GM12878 (cell line): Measurements from ENCODE around the gene ALX1. TPM values are rescaled to one million over a fixed set of nuclear protein-coding genes. Genes with fewer than 3 reads are reported as not detected.

Experiments used
- ATAC-seq: fragments of 200-7000 bp; cut with Tn5 transposase; 3 replicates; pipeline ENCODE4 v1.9.1; 2020; ENCODE audit warnings: mild to moderate bottlenecking, moderate library complexity
- BruUV-seq: library from RNA; stranded (reverse); fragments of 400-500 nt; replicated peaks from 2 replicates; lab custom pipeline; 2021; lab: Mats Ljungman, UMichigan
- CTCF ChIA-PET: fragments of 300-600 bp; sonication (Branson Sonifier 250); formaldehyde crosslinking; extraction: SDS; loops from one replicate; lab custom pipeline; 2021; ENCODE audit warnings: inconsistent platforms; lab: Yijun Ruan, JAX
- POLR2A ChIA-PET: fragments of 350-600 bp; formaldehyde crosslinking; extraction: SDS; loops from one replicate; lab custom pipeline; 2021; ENCODE audit warnings: inconsistent platforms; lab: Charles Lee
- RAD21 ChIA-PET: fragments of 300-600 bp; sonication (Branson Sonifier 250); formaldehyde crosslinking; loops from one replicate; lab custom pipeline; 2023; ENCODE audit warnings: antibody characterized with exemption; ENCODE audit not compliant: unreplicated experiment; lab: Charles Lee
- SMC1A ChIA-PET: fragments of 300-600 bp; sonication (Branson Sonifier 250); formaldehyde crosslinking; loops from one replicate; lab custom pipeline; 2023; ENCODE audit not compliant: unreplicated experiment, uncharacterized antibody; lab: Charles Lee
- DNase-seq: peaks from one replicate; pipeline ENCODE4 v3.0.0-alpha.2; 2011; ENCODE audit warnings: low read depth, low spot score
- FAIRE-seq: peaks from 3 replicates; lab custom pipeline; 2011; peaks lifted over from hg19 to GRCh38; lab: Jason Lieb, UNC
- H2AFZ ChIP-seq: 2 replicates; pipeline ENCODE4 v1.6.0; 2011; ENCODE audit warnings: low read depth, low read length, control low read depth; ENCODE audit not compliant: control insufficient read depth
- H3K27ac ChIP-seq: 2 replicates; pipeline ENCODE4 v1.5.1; 2011; ENCODE audit warnings: control low read depth; ENCODE audit not compliant: control insufficient read depth, insufficient read depth
- H3K27me3 ChIP-seq, 2 experiments: replicated peaks in 1 of 2; 2 replicates each; pipeline versions ENCODE4 v1.6.0 to v1.6.1; 2011; ENCODE audit warnings: low read length in 1 of 2; ENCODE audit not compliant: control insufficient read depth in 2 of 2, insufficient read depth in 2 of 2
- H3K36me3 ChIP-seq, 2 experiments: 2 replicates each; pipeline ENCODE4 v1.5.1; 2011; ENCODE audit warnings: low read length in 1 of 2; ENCODE audit not compliant: control insufficient read depth in 2 of 2, insufficient read depth in 2 of 2
- H3K4me1 ChIP-seq: 2 replicates; pipeline ENCODE4 v1.6.1; 2011; ENCODE audit warnings: mild to moderate bottlenecking, low read length, moderate library complexity, mixed read lengths; ENCODE audit not compliant: control insufficient read depth, insufficient read depth
- H3K4me2 ChIP-seq: 2 replicates; pipeline ENCODE4 v1.6.0; 2011; ENCODE audit warnings: control low read depth; ENCODE audit not compliant: control insufficient read depth, insufficient read depth
- H3K4me3 ChIP-seq: fragments of 200-600 bp; sonication (generic); 2 replicates; pipeline ENCODE4 v1.5.1; 2016
- H3K79me2 ChIP-seq: 2 replicates; pipeline ENCODE4 v1.6.0; 2011; ENCODE audit warnings: low read length; ENCODE audit not compliant: control insufficient read depth, insufficient read depth
- H3K9ac ChIP-seq: 2 replicates; pipeline ENCODE4 v1.8.0; 2011; ENCODE audit warnings: low read length, control low read depth, mixed read lengths; ENCODE audit not compliant: control insufficient read depth, insufficient read depth
- H3K9me3 ChIP-seq: replicated peaks from 3 replicates; pipeline ENCODE4 v1.5.1; 2011; ENCODE audit warnings: mild to moderate bottlenecking, low read length; ENCODE audit not compliant: control insufficient read depth, insufficient read depth
- H4K20me1 ChIP-seq: 2 replicates; pipeline ENCODE4 v1.6.0; 2011; ENCODE audit not compliant: control insufficient read depth, insufficient read depth
- BMI1 ChIP-seq: fragments of 450-650 bp; IDR thresholded peaks from 2 replicates; pipeline ENCODE4 v1.6.1; 2016; ENCODE audit warnings: mild to moderate bottlenecking, moderate library complexity, borderline replicate concordance
- CHD1 ChIP-seq: IDR thresholded peaks from 2 replicates; pipeline ENCODE4 v1.6.1; 2012; ENCODE audit warnings: low read depth, low read length, improper control_type of control experiment
- CHD2 ChIP-seq: IDR thresholded peaks from 2 replicates; pipeline ENCODE4 v1.6.1; 2011; ENCODE audit warnings: low read depth, low read length, improper control_type of control experiment, borderline replicate concordance
- DPF2 ChIP-seq: fragments of 450-650 bp; IDR thresholded peaks from 2 replicates; pipeline ENCODE4 v1.6.1; 2017; ENCODE audit warnings: mild to moderate bottlenecking
- HDAC6 ChIP-seq: fragments of 200-600 bp; sonication (generic); IDR thresholded peaks from one replicate; pipeline ENCODE4 v1.8.0; 2017; ENCODE audit warnings: antibody characterized with exemption; ENCODE audit not compliant: unreplicated experiment
- MYC ChIP-seq: IDR thresholded peaks from 2 replicates; pipeline ENCODE4 v1.6.1; 2011; ENCODE audit warnings: mild to moderate bottlenecking, low read length, moderate library complexity, inconsistent platforms; ENCODE audit not compliant: insufficient read depth, insufficient replicate concordance, insufficient read length, severe bottlenecking
- NFYB ChIP-seq: IDR thresholded peaks from 2 replicates; pipeline ENCODE4 v1.6.1; 2011; ENCODE audit warnings: low read depth, mild to moderate bottlenecking, low read length, improper control_type of control experiment, moderate library complexity; ENCODE audit not compliant: insufficient read depth
- PAX5 ChIP-seq: IDR thresholded peaks from 2 replicates; pipeline ENCODE4 v1.6.1; 2011; ENCODE audit warnings: low read depth, low read length, borderline replicate concordance
- PAX8 ChIP-seq: fragments of 450-650 bp; IDR thresholded peaks from 2 replicates; pipeline ENCODE4 v1.6.1; 2017; ENCODE audit warnings: mild to moderate bottlenecking, moderate library complexity
- POLR2A ChIP-seq: IDR thresholded peaks from 2 replicates; pipeline ENCODE4 v1.6.1; 2011; ENCODE audit warnings: low read depth, mild to moderate bottlenecking, low read length
- RFX5 ChIP-seq: IDR thresholded peaks from 2 replicates; pipeline ENCODE4 v1.6.1; 2011; ENCODE audit warnings: low read depth, low read length, improper control_type of control experiment
- SIN3A ChIP-seq: IDR thresholded peaks from 2 replicates; pipeline ENCODE4 v1.6.1; 2012; ENCODE audit warnings: low read depth, low read length, improper control_type of control experiment
- SIX5 ChIP-seq: IDR thresholded peaks from 2 replicates; pipeline ENCODE4 v1.6.1; 2011; ENCODE audit warnings: mild to moderate bottlenecking, low read depth, low read length, moderate library complexity; ENCODE audit not compliant: severe bottlenecking
- SP1 ChIP-seq: IDR thresholded peaks from one replicate; pipeline ENCODE4 v1.6.1; 2011; ENCODE audit warnings: low read depth, low read length
- SREBF1 ChIP-seq: IDR thresholded peaks from 2 replicates; pipeline ENCODE4 v1.6.1; 2012; ENCODE audit warnings: mild to moderate bottlenecking, low read length
- ZBTB11 ChIP-seq: fragments of 450-650 bp; formaldehyde crosslinking; IDR thresholded peaks from 2 replicates; pipeline ENCODE4 v1.5.0; 2022; ENCODE audit warnings: mild to moderate bottlenecking, missing genetic modification characterization
- ZBTB33 ChIP-seq: fragments of 450-650 bp; IDR thresholded peaks from 2 replicates; pipeline ENCODE4 v1.6.1; 2017; ENCODE audit warnings: mild to moderate bottlenecking
- ZNF217 ChIP-seq: fragments of 450-650 bp; IDR thresholded peaks from 2 replicates; pipeline ENCODE4 v1.6.1; 2017; ENCODE audit warnings: antibody characterized with exemption, mild to moderate bottlenecking
- WGBS: methylation state at CpG from one replicate; pipeline ENCODE4 v1.1.6; 2016; ENCODE audit warnings: low lambda C conversion rate; ENCODE audit not compliant: insufficient replicate concordance, insufficient coverage; ENCODE audit errors: missing lambda C conversion rate; 5-methylcytosine and 5-hydroxymethylcytosine counted together
- in situ Hi-C: fragments of 300-500 bp; cut with MboI; formaldehyde crosslinking; loops from 9 replicates; pipeline ENCODE4 v1.14.3; 2018; ENCODE audit warnings: mixed read lengths
- intact Hi-C: fragments of 100-400 bp; cut with micrococcal nuclease; formaldehyde crosslinking; loops from one replicate; pipeline ENCODE4 v1.14.2; 2022; ENCODE audit not compliant: unreplicated experiment
- polyA plus RNA-seq, 11 experiments: library from polyadenylated mRNA; depleted of rRNA in 4 of 11; unstranded in 6 of 11; stranded (reverse) in 5 of 11; fragments of >200 nt; fragmentation: Nextera tagmentation in 4 of 11; fragmentation: Illumina TruSeq in 1 of 11; extraction: Ambion mirVana in 4 of 11; extraction: Trizol in 1 of 11; gene quantifications; 1 replicate in 1 of 11; 2 replicates in 10 of 11; pipeline versions ENCODE4 v1.2.1 to v1.2.3, GENCODE V29; 2011 to 2016; ENCODE audit warnings: inconsistent platforms in 2 of 11, missing spikeins in 2 of 11, low read depth in 1 of 11
- total RNA-seq, 4 experiments: library from RNA; depleted of rRNA in 3 of 4; stranded (reverse); fragments of >200 nt in 3 of 4; fragmentation: Illumina TruSeq in 1 of 4; extraction: Trizol in 1 of 4; gene quantifications; 2 replicates each; pipeline versions ENCODE4 v1.2.1 to v1.2.3, GENCODE V29; 2013 to 2021

Gene ALX1
- total and polyA plus RNA-seq, 10 of the 15 experiments (the other 5 are each of a cell fraction or from before 2014, with no cell fraction given), result 0.06 TPM; not detected in 9

GRCh38 chr12:85325442-85325841 lies 45.4 kb downstream of the ALX1 start (continued):
- TF ChIP-seq ZBTB11 (CRISPR knock-in tag) (no peak), SIX5 (no peak), POLR2A (no peak), SREBF1 (no peak)

- ChIA-PET CTCF (interaction anchor here (2.0 kb wide), 1 partner anchor 22 kb away, joined by 4 read pairs; no protein-coding TSS in a partner anchor), SMC1A (no interaction called here)
Observed at GRCh38 chr12:85329913-85330312, 49.9 kb downstream of the ALX1 start.

More at GRCh38 chr12:85329913-85330312, 49.9 kb downstream of the ALX1 start:
- no TSS peak for BruUV-seq
- TF ChIP-seq HDAC6 (no peak), ZBTB33 (no peak), SP1 (no peak), SIN3A (no peak), PAX8 (no peak), PAX5 (no peak), NFYB (no peak), CHD2 (no peak), ZNF217 (no peak), DPF2 (no peak), RFX5 (no peak), MYC (no peak), BMI1 (no peak), SIX5 (no peak), CHD1 (no peak)
- no peak overlapping the region for H3K4me3 ChIP-seq
- intact Hi-C loops, result no loop called here
- no peaks in the 10 kb centered on the region for H4K20me1 ChIP-seq
- no peaks in the 10 kb centered on the region for H3K9me3 ChIP-seq
- no peak for FAIRE-seq
- no peaks in the 10 kb centered on the region for H3K4me1 ChIP-seq
- no peak for ATAC-seq
- POLR2A ChIA-PET, result no interaction called here
- H3K27ac ChIP-seq, result no peak overlapping the region
- no peak overlapping the region for H3K9ac ChIP-seq
- H2AFZ ChIP-seq, result no peak overlapping the region
- no peak overlapping the region for H3K4me2 ChIP-seq
- 5% methylated on average over 2 of the region's 2 CpGs for WGBS
- no peaks in the 10 kb centered on the region for H3K79me2 ChIP-seq
- no peaks in the 10 kb centered on the region for H3K27me3 ChIP-seq
- no peaks in the 10 kb centered on the region for H3K36me3 ChIP-seq
- RAD21 ChIA-PET, result no interaction called here
- no peak for DNase-seq
- in situ Hi-C loops, result no loop called here
